B cell (primary cell): ENCODE data around the gene FCN2.

ENCODE experiments used
- EZH2 ChIP-seq: IDR thresholded peaks from 2 replicates; pipeline ENCODE4 v1.6.1; 2012; ENCODE audit warnings: borderline replicate concordance, low read depth, mild to moderate bottlenecking, moderate library complexity, low read length; ENCODE audit not compliant: insufficient read depth, poor library complexity, severe bottlenecking
- TF ChIP-seq, protein P1 (sequence below): fragments of 200-600 bp; IDR thresholded peaks from one replicate; pipeline ENCODE4 v1.8.0; 2022; ENCODE audit warnings: antibody characterized with exemption, mild to moderate bottlenecking

DNA sequence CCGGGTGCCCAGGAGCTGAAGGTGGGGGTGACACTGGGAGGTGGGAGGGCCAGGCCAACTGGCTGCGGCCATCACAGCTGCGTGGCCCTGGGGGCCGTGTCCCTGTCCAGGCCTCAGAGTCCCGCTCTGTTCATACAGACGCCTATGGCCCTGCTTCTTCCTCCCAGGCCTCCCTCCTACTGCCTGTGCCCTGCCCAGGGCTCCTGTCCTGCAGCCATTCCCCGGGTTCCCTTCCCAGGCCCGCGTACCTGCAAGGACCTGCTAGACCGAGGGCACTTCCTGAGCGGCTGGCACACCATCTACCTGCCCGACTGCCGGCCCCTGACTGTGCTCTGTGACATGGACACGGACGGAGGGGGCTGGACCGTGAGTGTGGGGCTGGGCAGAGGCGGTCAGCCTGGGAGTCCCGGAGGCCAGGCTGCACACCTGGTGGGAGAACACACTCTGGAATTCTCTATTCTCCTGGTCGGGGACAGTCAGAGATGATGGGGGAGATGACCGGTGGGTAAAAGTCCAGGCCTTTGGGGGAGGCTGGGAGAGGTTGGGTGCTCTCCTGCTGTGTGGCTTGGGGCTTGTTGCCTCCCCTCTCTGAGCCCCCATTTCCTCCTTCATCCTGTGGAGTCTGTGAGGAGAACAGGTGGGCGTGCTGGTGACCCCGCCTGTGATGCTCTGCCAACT, 4.5 kb downstream of the FCN2 start:
- TF ChIP-seq, protein P1, sequence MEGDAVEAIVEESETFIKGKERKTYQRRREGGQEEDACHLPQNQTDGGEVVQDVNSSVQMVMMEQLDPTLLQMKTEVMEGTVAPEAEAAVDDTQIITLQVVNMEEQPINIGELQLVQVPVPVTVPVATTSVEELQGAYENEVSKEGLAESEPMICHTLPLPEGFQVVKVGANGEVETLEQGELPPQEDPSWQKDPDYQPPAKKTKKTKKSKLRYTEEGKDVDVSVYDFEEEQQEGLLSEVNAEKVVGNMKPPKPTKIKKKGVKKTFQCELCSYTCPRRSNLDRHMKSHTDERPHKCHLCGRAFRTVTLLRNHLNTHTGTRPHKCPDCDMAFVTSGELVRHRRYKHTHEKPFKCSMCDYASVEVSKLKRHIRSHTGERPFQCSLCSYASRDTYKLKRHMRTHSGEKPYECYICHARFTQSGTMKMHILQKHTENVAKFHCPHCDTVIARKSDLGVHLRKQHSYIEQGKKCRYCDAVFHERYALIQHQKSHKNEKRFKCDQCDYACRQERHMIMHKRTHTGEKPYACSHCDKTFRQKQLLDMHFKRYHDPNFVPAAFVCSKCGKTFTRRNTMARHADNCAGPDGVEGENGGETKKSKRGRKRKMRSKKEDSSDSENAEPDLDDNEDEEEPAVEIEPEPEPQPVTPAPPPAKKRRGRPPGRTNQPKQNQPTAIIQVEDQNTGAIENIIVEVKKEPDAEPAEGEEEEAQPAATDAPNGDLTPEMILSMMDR: no peak
- TF ChIP-seq EZH2: no peak
